Mucosa of descending colon (tissue), 3 donors: Measurements from ENCODE around the gene FAM131C. TPM values are rescaled to one million over a fixed set of nuclear protein-coding genes. Genes with fewer than 3 reads are reported as not detected.
"Not testable (repeated sequence)": the region's sequence is repeated elsewhere in the genome, so short reads cannot be mapped to it uniquely, and the experiment has no call there.

Experiments
- ATAC-seq: fragments of 200-7000 bp; cut with Tn5 transposase; one replicate; pipeline ENCODE4 v1.9.1; 2020; ENCODE audit warnings: mild to moderate bottlenecking, moderate library complexity
- DNase-seq, 3 donors: peaks; one replicate each; pipeline ENCODE4 v3.0.0-alpha.2; 2020
- H3K36me3 ChIP-seq: fragments of 200-600 bp; one replicate; pipeline ENCODE4 v1.8.0; 2021; ENCODE audit warnings: low read depth, mild to moderate bottlenecking
- H3K4me1 ChIP-seq: fragments of 200-600 bp; one replicate; pipeline ENCODE4 v1.8.0; 2021; ENCODE audit warnings: low read depth, mild to moderate bottlenecking
- H3K4me3 ChIP-seq: fragments of 200-600 bp; one replicate; pipeline ENCODE4 v1.8.0; 2021; ENCODE audit warnings: mild to moderate bottlenecking
- H3K9me3 ChIP-seq: fragments of 200-600 bp; one replicate; pipeline ENCODE4 v1.8.0; 2021; ENCODE audit warnings: mild to moderate bottlenecking
- CTCF ChIP-seq: fragments of 200-600 bp; IDR thresholded peaks from one replicate; pipeline ENCODE4 v1.8.0; 2022; ENCODE audit warnings: antibody characterized with exemption, mild to moderate bottlenecking
- intact Hi-C, 2 donors: fragments of 100-400 bp; cut with DNase I in 1 of 2; cut with micrococcal nuclease in 1 of 2; formaldehyde crosslinking; loops; one replicate each; pipeline versions ENCODE4 v1.11.0 to v1.11.1; 2022; cut with DNase I, micrococcal nuclease
- total RNA-seq, 3 donors: library from RNA; stranded (reverse); fragmentation: NEBNext Ultra II Directional in 2 of 3; extraction: Animal tissue kit (Norgen Biotek cat#: 25700) in 2 of 3; gene quantifications; one replicate each; pipeline versions ENCODE4 v1.2.1 to v1.2.4, GENCODE V29; 2021 to 2023
- donor health status: DM: no; HTN: no; CAD: no; lungs with moderate emphysema.
- donor health status: DM: no; HTN: no; CAD: no.
- donor health status: DM: no; HTN: yes; CAD: no.

The FAM131C gene
- total RNA-seq, 3 donors from 2014 or later: 3.5 TPM; not detected in 2

- DNase-seq: no peak
- intact Hi-C loops: no loop called here
- H3K4me3 ChIP-seq: no peak overlapping the region
- no peak for TF ChIP-seq CTCF
- no peaks in the 10 kb centered on the region for H3K9me3 ChIP-seq
- ATAC-seq: no peak
- H3K4me1 ChIP-seq: no peaks in the 10 kb centered on the region
- H3K36me3 ChIP-seq: no peaks in the 10 kb centered on the region
Measured at GRCh38 chr1:16066245-16066644, 7.2 kb downstream of the FAM131C start.

- ATAC-seq: no peak
- H3K4me3 ChIP-seq: no peak overlapping the region
- no peak for TF ChIP-seq CTCF
Measured at GRCh38 chr1:16065269-16065576, 8.2 kb downstream of the FAM131C start.

GRCh38 chr1:16064536-16065268 lies 8.7 kb downstream of the FAM131C start:
- DNase-seq: no peak
- no peak for TF ChIP-seq CTCF
- Histone ChIP-seq H3K9me3 (no peaks in the 10 kb centered on the region), H3K4me3 (no peak overlapping the region), H3K36me3 (no peaks in the 10 kb centered on the region), H3K4me1 (no peaks in the 10 kb centered on the region)
- intact Hi-C loops: no loop called here
- ATAC-seq: no peak

More at GRCh38 chr1:16065269-16065576, 8.2 kb downstream of the FAM131C start:
- Histone ChIP-seq H3K9me3 (no peaks in the 10 kb centered on the region), H3K4me1 (no peaks in the 10 kb centered on the region), H3K36me3 (no peaks in the 10 kb centered on the region)
- DNase-seq: no peak
- intact Hi-C loops: no loop called here

- Histone ChIP-seq H3K9me3 (no peaks in the 10 kb centered on the region), H3K4me1 (no peaks in the 10 kb centered on the region), H3K4me3 (no peak overlapping the region), H3K36me3 (no peaks in the 10 kb centered on the region)
- no peak for ATAC-seq
- intact Hi-C loops: no loop called here
- no peak for DNase-seq
- TF ChIP-seq CTCF: no peak
Measured at GRCh38 chr1:16063921-16064320, 9.5 kb downstream of the FAM131C start.

- Histone ChIP-seq H3K4me3 (no peak overlapping the region), H3K4me1 (no peaks in the 10 kb centered on the region), H3K9me3 (no peaks in the 10 kb centered on the region), H3K36me3 (no peaks in the 10 kb centered on the region)
- TF ChIP-seq CTCF: no peak
- DNase-seq (no peak), ATAC-seq (no peak)
- intact Hi-C loops: no loop called here
Measured at GRCh38 chr1:16063226-16063829, 10.1 kb downstream of the FAM131C start.

- H3K36me3 ChIP-seq, DNase-seq, ATAC-seq, H3K4me1 ChIP-seq, intact Hi-C loops, H3K9me3 ChIP-seq, H3K4me3 ChIP-seq: not testable (repeated sequence)
Measured at GRCh38 chr1:16062687-16063075, 10.8 kb downstream of the FAM131C start.

GRCh38 chr1:16061989-16062686 lies 11.3 kb downstream of the FAM131C start:
- H3K4me1 ChIP-seq, DNase-seq, H3K4me3 ChIP-seq, intact Hi-C loops, H3K9me3 ChIP-seq, H3K36me3 ChIP-seq, ATAC-seq: not testable (repeated sequence)
